Amniotic epithelial cell (primary cell): ENCODE measurements around the gene ZCRB1.
A peak's percentile ranks its signal among the peaks of the same experiment; 100 is the strongest.

Source experiments
- DNase-seq: peaks from one replicate; pipeline ENCODE4 v3.0.0-alpha.2; 2010; ENCODE audit warnings: low read depth

Gene ZCRB1

GRCh38 chr12:42327227-42327590 lies 1.3 kb upstream of the ZCRB1 start:
- no peak for DNase-seq

DNA sequence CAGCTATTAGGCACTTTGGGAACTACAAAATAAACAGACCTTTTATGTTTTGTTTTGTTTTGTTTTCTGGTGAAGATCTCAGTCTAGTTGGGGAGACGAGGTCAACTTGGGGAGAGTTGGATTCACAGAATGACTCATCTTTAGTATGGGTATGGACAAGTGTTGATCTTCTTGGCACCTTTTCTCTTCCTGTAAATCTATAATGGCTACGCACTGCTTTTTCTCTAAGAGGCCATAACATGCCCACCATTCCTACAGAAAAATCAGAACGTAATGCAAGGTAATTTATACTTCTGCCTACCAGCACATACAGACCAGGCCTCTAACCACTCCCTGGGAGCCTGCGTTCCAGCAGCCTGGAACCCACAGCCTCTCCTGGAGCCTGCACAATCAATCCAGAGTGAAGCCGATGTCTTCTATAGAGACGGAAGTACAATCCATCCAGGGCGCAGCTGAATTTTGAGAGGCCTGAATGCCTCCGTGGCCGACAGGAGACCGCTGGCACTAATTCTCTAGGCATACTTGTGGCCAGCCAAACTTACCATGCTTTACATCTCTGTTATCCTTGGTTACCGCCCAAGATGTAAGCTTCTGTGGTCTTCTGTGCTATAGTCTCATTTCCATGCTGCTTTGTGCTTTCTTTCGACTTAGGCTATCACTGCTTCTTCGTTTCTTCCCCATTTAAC lies 790 bp upstream of the ZCRB1 start:
- DNase-seq: peak; percentile 50

DNA sequence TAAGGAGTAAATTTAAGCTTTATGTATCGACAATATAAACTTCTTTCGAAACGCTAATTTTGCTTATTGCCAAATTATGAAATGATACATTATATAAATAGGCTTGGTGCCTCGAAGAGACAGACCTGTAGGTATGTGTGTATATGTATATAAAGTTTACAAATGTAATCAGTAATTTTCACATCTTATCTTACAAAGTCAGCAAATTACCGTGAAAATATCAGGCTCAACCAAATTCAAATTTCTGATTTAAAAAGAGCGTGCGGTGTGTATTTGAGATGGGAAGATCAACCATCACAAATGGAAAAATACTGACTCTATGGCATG lies 605 bp downstream of the ZCRB1 start:
- no peak for DNase-seq

DNA sequence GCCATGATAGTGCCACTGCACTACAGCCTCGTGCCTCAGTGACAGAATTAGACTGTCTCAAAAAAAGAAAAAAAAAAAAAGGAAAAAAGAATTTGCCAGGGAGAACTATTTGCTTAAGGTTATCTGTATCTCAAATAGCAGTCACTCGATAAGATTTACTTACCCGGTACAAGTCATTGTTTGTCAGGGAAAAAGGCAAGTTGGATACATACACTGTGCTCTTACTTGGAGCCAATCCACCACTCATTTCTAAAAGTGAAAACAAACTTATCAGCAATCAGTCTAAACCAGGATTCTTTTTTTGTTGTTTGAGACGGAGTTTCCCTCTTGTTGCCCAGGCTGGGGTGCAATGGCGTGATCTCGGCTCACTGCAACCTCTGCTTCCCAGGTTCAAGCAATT lies 2.0 kb downstream of the ZCRB1 start:
- no peak for DNase-seq

GRCh38 chr12:42322567-42322966 lies 3.3 kb downstream of the ZCRB1 start:
- no peak for DNase-seq

- no peak for DNase-seq
These were observed 5.1 kb downstream of the ZCRB1 start for GRCh38 chr12:42320796-42321195.

DNA sequence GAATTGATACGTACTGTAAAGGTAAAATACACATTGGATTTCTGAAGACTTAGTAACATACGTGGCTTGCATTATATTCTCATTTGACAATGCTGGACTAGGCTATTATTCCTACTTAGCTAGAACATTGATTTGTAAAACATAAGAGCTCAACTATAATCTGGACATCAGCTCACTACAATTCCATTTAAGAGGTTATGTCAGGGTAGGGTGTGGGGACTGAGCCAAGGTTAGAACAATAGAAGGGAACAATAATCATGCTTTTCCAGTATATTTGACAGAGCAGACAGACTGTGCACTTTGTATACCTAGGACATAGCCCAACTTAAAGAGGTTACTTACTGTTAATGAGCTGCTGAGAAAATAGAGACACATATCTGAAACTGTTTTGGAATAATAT lies 10.8 kb downstream of the ZCRB1 start:
- no peak for DNase-seq

GRCh38 chr12:42309996-42310395 lies 15.9 kb downstream of the ZCRB1 start:
- DNase-seq: no peak

- DNase-seq: no peak
These were observed 17.5 kb downstream of the ZCRB1 start for GRCh38 chr12:42308390-42308789.

- DNase-seq: no peak
These were observed 19.6 kb downstream of the ZCRB1 start for GRCh38 chr12:42306297-42306696.

DNA sequence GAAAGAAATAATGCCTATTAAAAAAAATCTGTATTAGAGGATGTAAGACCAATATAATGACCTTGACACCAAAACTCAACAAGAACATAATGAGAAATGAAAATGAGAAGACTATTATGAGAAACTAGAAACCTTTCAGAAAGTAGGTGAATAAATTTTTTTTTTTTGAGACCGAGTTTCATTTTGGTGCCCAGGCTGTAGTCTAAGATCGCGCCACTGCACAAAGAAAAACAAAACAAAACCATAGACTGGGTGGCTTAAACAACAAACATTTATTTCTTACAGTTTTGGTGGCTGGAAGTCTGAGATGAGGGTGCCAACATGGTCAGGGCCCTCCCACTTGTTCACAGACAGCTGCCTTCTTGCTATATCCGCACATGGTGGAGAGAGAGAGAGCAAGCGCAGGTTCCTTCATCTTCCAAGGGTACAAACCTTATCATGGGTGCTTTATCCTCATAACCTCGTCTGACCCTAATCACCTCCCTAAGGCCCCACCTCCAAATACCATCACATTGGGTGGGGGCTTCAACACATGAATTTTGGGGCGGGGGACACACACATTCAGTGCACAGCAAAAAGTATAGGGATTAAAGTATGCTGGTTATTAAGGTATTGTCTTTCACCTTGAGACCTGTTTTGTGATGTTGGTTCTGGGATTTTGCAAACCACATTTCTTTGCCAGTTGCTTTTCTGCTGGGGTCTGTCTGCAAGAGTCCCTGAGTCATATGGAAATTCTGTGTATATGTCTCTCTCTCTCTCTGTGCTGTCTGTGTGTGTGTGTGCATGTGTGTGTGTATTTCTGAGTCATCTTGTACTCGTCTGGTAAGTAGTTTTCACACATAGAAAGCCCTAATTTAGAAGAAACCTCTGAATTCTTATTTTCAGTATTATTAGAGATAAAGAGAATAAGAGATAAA lies 26.2 kb downstream of the ZCRB1 start:
- DNase-seq: peak; percentile 68

- no peak for DNase-seq
These were observed 27.0 kb downstream of the ZCRB1 start for GRCh38 chr12:42298887-42299286.

GRCh38 chr12:42296503-42297109 lies 29.3 kb downstream of the ZCRB1 start:
- DNase-seq: peak; percentile 10

DNA sequence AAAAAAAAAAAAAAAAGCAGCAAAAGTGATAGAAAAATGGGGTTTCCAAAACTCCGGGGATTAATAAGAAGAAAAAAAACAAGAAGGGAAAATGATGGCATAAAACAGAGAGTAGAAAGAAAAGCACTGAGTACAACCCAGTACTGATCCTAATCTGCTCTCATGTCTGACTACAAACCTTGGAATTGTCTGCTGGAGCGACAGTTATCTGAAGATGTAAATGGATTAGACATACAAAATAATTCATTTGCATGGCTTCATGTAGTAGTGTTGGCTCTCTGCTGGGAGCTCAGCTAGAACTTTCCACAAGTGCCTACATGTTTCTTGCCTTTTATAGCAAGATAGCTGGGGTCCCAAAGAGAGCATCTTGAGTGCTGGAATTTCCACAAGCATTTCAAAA lies 34.2 kb downstream of the ZCRB1 start:
- DNase-seq: no peak

GRCh38 chr12:42288544-42288943 lies 37.4 kb downstream of the ZCRB1 start:
- DNase-seq: no peak

GRCh38 chr12:42286741-42287140 lies 39.2 kb downstream of the ZCRB1 start:
- DNase-seq: no peak

DNA sequence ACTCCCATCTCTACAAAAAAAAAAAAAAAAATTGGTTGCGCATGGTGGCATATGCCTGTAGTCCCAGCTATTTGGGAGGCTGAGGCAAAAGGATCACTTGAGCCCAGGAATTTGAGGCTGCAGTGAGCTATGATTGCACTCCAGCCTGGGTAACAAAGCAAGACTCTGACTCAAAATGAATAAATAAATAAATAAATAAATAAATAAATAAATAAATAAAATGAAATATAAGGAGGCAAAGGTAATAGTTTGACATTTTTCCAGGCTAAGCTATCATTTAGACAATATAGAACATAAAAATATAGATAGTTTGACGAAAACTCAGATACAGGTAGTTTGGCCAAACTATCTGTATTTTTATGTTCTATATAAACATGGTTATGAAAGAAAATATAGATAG lies 40.5 kb downstream of the ZCRB1 start:
- no peak for DNase-seq

DNA sequence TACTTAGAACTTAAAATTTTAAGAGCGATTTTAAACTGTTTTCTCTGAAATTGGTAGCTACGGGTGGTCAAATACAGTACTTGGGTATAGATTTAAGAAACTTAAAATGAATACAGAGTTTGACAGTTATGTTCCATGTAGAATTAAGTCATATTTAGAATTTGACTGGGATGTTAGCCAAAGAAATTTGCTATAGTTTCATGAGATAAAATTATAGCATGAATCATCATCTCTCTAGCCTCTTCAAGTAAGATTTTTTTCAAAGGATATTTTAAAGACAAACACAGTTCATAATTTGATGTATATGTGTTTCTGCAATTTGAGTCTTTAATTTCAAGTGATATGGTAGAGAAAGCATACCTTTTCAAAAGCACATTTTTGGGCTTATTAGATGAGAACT lies 41.0 kb downstream of the ZCRB1 start:
- DNase-seq: peak; percentile 16

GRCh38 chr12:42284157-42284556 lies 41.7 kb downstream of the ZCRB1 start:
- no peak for DNase-seq

DNA sequence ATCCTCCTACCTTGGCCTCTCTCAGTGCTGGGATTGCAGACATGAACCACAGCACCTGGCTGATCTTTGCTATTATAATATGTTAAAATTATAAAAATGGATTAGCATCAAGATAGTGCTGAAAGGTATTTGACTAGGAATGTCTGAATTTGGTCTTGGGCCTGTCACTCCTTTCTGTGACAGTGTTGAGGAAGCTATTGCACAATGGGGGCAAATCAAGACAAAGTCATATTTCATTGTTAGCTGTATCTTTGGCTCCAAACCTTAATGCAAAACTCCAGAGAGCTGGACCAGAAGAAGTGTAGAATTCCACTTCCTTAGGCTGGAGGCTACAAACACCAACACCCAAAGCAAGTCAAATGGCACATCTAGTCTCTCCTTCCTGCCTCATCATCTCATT lies 42.2 kb downstream of the ZCRB1 start:
- no peak for DNase-seq

DNA sequence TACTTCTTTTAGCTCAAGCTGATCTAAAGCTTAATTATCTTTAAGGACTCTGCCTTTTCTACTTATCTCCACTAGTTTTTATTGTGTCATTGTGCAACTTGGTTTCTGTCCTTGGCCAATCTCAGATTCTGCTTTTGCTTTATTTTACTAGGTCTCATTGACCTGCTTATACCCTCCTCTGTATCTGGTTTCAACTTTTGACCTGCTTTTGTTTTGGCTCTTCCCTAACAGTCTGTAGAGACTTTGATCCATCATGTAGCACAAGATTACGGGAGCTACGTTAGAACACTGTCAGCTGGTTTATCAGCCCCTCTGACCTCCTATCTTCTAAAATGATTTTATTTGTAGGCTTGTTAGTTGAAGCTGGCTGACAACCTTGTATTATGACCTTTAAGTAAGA lies 43.6 kb downstream of the ZCRB1 start:
- no peak for DNase-seq

GRCh38 chr12:42281844-42282243 lies 44.0 kb downstream of the ZCRB1 start:
- no peak for DNase-seq

GRCh38 chr12:42281278-42281677 lies 44.6 kb downstream of the ZCRB1 start:
- DNase-seq: no peak
